H9 (cell line): ENCODE measurements around the gene NAA20. TPM values are rescaled to one million over a fixed set of nuclear protein-coding genes. Genes with fewer than 3 reads are reported as not detected.

Source experiments
- DNase-seq: peaks from one replicate; pipeline ENCODE4 v3.0.0-alpha.2; 2017
- H2AFZ ChIP-seq: one replicate; pipeline ENCODE4 v1.6.1; 2013; ENCODE audit warnings: mild to moderate bottlenecking, low read length, control low read depth, moderate library complexity
- H2AK5ac ChIP-seq: 2 replicates; pipeline ENCODE4 v1.6.1; 2013; ENCODE audit warnings: low read length, control low read depth, mixed read lengths; ENCODE audit not compliant: insufficient read length
- H2BK120ac ChIP-seq: one replicate; pipeline ENCODE4 v1.6.1; 2013; ENCODE audit warnings: low read depth, mild to moderate bottlenecking, low read length, control low read depth, inconsistent platforms; ENCODE audit not compliant: poor library complexity, severe bottlenecking
- H2BK12ac ChIP-seq: 2 replicates; pipeline ENCODE4 v1.6.1; 2013; ENCODE audit warnings: low read length, control low read depth, mixed read lengths, low read depth; ENCODE audit not compliant: insufficient read length
- H2BK15ac ChIP-seq: 2 replicates; pipeline ENCODE4 v1.6.1; 2013; ENCODE audit warnings: low read depth, low read length, control low read depth
- H2BK20ac ChIP-seq: one replicate; pipeline ENCODE4 v1.6.1; 2013; ENCODE audit warnings: low read depth, mild to moderate bottlenecking, low read length, control low read depth, inconsistent platforms; ENCODE audit not compliant: poor library complexity, severe bottlenecking
- H2BK5ac ChIP-seq: 2 replicates; pipeline ENCODE4 v1.6.1; 2013; ENCODE audit warnings: low read length, control low read depth, mixed read lengths; ENCODE audit not compliant: insufficient read length
- H3K14ac ChIP-seq: 2 replicates; pipeline ENCODE4 v1.6.1; 2013; ENCODE audit warnings: low read length, control low read depth; ENCODE audit not compliant: insufficient read depth
- H3K18ac ChIP-seq: 2 replicates; pipeline ENCODE4 v1.6.1; 2013; ENCODE audit warnings: low read depth, mild to moderate bottlenecking, mixed read lengths, low read length, control low read depth; ENCODE audit not compliant: insufficient read length
- H3K23ac ChIP-seq: 2 replicates; pipeline ENCODE4 v1.6.1; 2013; ENCODE audit warnings: low read length, control low read depth, mixed read lengths, low read depth; ENCODE audit not compliant: insufficient read length
- H3K23me2 ChIP-seq: 2 replicates; pipeline ENCODE4 v1.6.1; 2013; ENCODE audit warnings: low read depth, mild to moderate bottlenecking, mixed read lengths, low read length, control low read depth; ENCODE audit not compliant: insufficient read length, poor library complexity, severe bottlenecking
- H3K27ac ChIP-seq: 2 replicates; pipeline ENCODE4 v1.5.1; 2013; ENCODE audit warnings: low read length, control low read depth, mixed read lengths, low read depth; ENCODE audit not compliant: insufficient read length
- H3K27me3 ChIP-seq: 2 replicates; pipeline ENCODE4 v1.6.1; 2013; ENCODE audit warnings: low read length, control low read depth, inconsistent platforms; ENCODE audit not compliant: insufficient read depth
- H3K4ac ChIP-seq: 2 replicates; pipeline ENCODE4 v1.6.1; 2013; ENCODE audit warnings: low read depth, mild to moderate bottlenecking, control low read depth, inconsistent platforms, low read length, moderate library complexity
- H3K4me1 ChIP-seq: 2 replicates; pipeline ENCODE4 v1.6.1; 2013; ENCODE audit warnings: low read length, control low read depth, inconsistent platforms; ENCODE audit not compliant: insufficient read depth
- H3K4me2 ChIP-seq: 2 replicates; pipeline ENCODE4 v1.6.1; 2013; ENCODE audit warnings: low read length, control low read depth, mixed read lengths; ENCODE audit not compliant: insufficient read length, insufficient read depth
- H3K56ac ChIP-seq: 2 replicates; pipeline ENCODE4 v1.6.1; 2013; ENCODE audit warnings: low read depth, mild to moderate bottlenecking, mixed read lengths, low read length, control low read depth; ENCODE audit not compliant: insufficient read length
- H3K79me1 ChIP-seq: 2 replicates; pipeline ENCODE4 v1.6.1; 2013; ENCODE audit warnings: low read depth, mild to moderate bottlenecking, moderate library complexity, low read length, control low read depth, inconsistent platforms; ENCODE audit not compliant: insufficient read depth, poor library complexity, severe bottlenecking
- H3K79me2 ChIP-seq: 2 replicates; pipeline ENCODE4 v1.6.1; 2013; ENCODE audit warnings: low read length, control low read depth, inconsistent platforms; ENCODE audit not compliant: insufficient read depth
- H3K9ac ChIP-seq: 2 replicates; pipeline ENCODE4 v1.6.1; 2013; ENCODE audit warnings: low read length, control low read depth, mixed read lengths; ENCODE audit not compliant: insufficient read length; ENCODE audit errors: extremely low read depth
- H3K9me3 ChIP-seq: one replicate; pipeline ENCODE4 v1.6.1; 2013; ENCODE audit warnings: low read depth, low read length, inconsistent platforms; ENCODE audit not compliant: control insufficient read depth
- H3T11ph ChIP-seq: one replicate; pipeline ENCODE4 v1.6.1; 2013; ENCODE audit warnings: mild to moderate bottlenecking, low read length, control low read depth, inconsistent platforms
- H4K20me1 ChIP-seq: one replicate; pipeline ENCODE4 v1.6.1; 2013; ENCODE audit not compliant: control insufficient read depth, insufficient read length, insufficient read depth
- H4K5ac ChIP-seq: 2 replicates; pipeline ENCODE4 v1.6.1; 2013; ENCODE audit warnings: low read depth, mild to moderate bottlenecking, mixed read lengths, low read length, control low read depth; ENCODE audit not compliant: insufficient read length
- H4K8ac ChIP-seq: replicated peaks from 2 replicates; pipeline ENCODE4 v1.6.1; 2013; ENCODE audit warnings: low read length, control low read depth, mixed read lengths, low read depth; ENCODE audit not compliant: insufficient read length
- H4K91ac ChIP-seq: 2 replicates; pipeline ENCODE4 v1.6.1; 2013; ENCODE audit warnings: low read depth, mild to moderate bottlenecking, moderate library complexity, mixed read lengths, low read length, control low read depth; ENCODE audit not compliant: insufficient read length
- H3K27ac Mint-ChIP-seq, 3 experiments: 2 replicates in 2 of 3; 3 replicates in 1 of 3; pipeline ENCODE4 v1.8.0; 2020 to 2021; ENCODE audit warnings: mixed read lengths in 3 of 3, mild to moderate bottlenecking in 1 of 3, moderate library complexity in 1 of 3
- H3K27me3 Mint-ChIP-seq: 2 replicates; pipeline ENCODE4 v1.8.0; 2021; ENCODE audit warnings: low read depth, mild to moderate bottlenecking, moderate library complexity, mixed read lengths
- H3K36me3 Mint-ChIP-seq, 3 experiments: 2 replicates in 2 of 3; 3 replicates in 1 of 3; pipeline ENCODE4 v1.8.0; 2020 to 2021; ENCODE audit warnings: low read depth in 3 of 3, mixed read lengths in 3 of 3; ENCODE audit not compliant: insufficient read depth in 1 of 3
- H3K4me1 Mint-ChIP-seq, 2 experiments: 2 replicates each; pipeline ENCODE4 v1.8.0; 2020; ENCODE audit warnings: mixed read lengths in 2 of 2
- H3K4me3 Mint-ChIP-seq, 2 experiments: 2 replicates in 1 of 2; 3 replicates in 1 of 2; pipeline ENCODE4 v1.8.0; 2020 to 2021; ENCODE audit warnings: mild to moderate bottlenecking in 2 of 2, mixed read lengths in 2 of 2, moderate library complexity in 1 of 2
- H3K9me3 Mint-ChIP-seq, 2 experiments: 2 replicates in 1 of 2; 3 replicates in 1 of 2; pipeline ENCODE4 v1.8.0; 2020; ENCODE audit warnings: mild to moderate bottlenecking in 2 of 2, mixed read lengths in 2 of 2, moderate library complexity in 1 of 2
- WGBS: extraction: QIAGEN DNeasy Blood & Tissue Kit; methylation state at CpG from one replicate; pipeline ENCODE4 v1.1.7; 2013; ENCODE audit warnings: missing lambda C conversion rate, low lambda C conversion rate, mixed read lengths; ENCODE audit not compliant: insufficient read length; ENCODE audit errors: extremely low coverage; 5-methylcytosine and 5-hydroxymethylcytosine counted together
- long read RNA-seq: library from polyadenylated mRNA; unstranded; transcript quantifications from one replicate; pipeline ENCODE4 v2.0.0, GENCODE V29; 2020
- total RNA-seq: library from RNA; stranded (reverse); gene quantifications from 2 replicates; pipeline ENCODE4 v1.2.1, GENCODE V29; 2021
- TF ChIP-seq, protein P1 (sequence below): fragments of 200-600 bp; sonication (generic); conservative IDR thresholded peaks from 3 replicates; pipeline ENCODE4 v1.8.0; 2021; ENCODE audit warnings: antibody characterized with exemption, mild to moderate bottlenecking

Gene NAA20, protein sequence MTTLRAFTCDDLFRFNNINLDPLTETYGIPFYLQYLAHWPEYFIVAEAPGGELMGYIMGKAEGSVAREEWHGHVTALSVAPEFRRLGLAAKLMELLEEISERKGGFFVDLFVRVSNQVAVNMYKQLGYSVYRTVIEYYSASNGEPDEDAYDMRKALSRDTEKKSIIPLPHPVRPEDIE
- total RNA-seq, result 46.4 and 48.1 TPM in 2 replicates
- long read RNA-seq, transcript NAA20-202 (6 exons, 1,260 nt), result major isoform, 103 of 111 reads
- long read RNA-seq, partial matches to known transcripts, result 1 of 111 reads
- long read RNA-seq, other reads (novel, unspliced or antisense), result 3 of 111 reads

DNA sequence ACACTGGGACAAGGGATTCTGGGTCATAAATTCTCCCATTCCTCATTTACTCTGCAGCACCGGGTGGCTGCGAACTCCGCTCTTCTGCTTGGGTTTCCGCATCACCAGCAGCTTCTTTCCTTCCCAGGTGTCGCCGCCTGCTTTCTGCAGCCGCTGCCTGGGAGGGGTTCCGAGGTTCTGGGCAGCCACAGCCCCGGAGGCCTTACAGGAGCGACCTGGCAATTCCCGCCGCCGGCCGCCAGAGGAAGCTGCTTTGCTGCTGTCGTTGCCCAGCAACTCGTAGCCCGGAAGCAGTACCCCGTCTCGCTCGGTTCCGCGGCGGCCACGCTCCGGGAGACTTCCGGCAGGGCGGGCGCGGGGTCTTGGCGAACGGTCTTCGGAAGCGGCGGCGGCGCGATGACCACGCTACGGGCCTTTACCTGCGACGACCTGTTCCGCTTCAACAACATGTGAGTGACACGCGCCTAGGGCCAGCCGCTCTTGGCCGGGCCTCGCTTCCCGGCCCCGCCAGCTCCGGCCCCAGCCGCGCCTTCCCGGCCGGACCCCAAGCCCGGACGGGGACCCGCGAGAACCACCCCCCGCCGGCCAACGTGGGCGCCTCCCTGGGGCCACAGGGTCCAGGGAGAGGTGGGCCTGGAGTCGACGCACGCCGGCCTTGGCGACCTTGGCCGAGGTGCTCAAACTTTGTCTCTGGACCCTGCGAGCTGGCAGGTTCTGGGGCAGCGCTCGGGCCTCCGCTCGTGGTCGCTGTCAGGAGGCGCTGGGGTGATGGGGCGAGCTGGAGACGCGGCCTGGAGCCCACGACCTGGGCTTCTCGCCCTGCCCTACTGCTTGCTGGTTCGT is at the start of gene NAA20:
NAA20 (plus strand) TSS at position 362 of the 843 bp plus-strand sequence; CDS start at position 397, 35 bp downstream.
- Histone ChIP-seq H3K56ac (no peak within 1 kb of the TSS), H4K8ac (no peak within 1 kb of the TSS), H3K79me2 (peaks cover 11% of the 10 kb centered on the region; the same call in 1 of the 2 replicates), H3K4ac (no peak within 1 kb of the TSS), H3K14ac (peak within 1 kb of the TSS; percentile 54; the same call in 1 of the 2 replicates), H2BK20ac (no peak within 1 kb of the TSS), H2AFZ (no peak within 1 kb of the TSS), H3K18ac (peak within 1 kb of the TSS; percentile 6), H2BK120ac (no peak within 1 kb of the TSS), H3K9me3 (no peaks in the 10 kb centered on the region), H3K23ac (no peak within 1 kb of the TSS), H3K27ac (no peak within 1 kb of the TSS), H2AK5ac (no peak within 1 kb of the TSS), H3K4me2 (peak within 1 kb of the TSS; percentile 44), H3T11ph (no peak within 1 kb of the TSS), H4K91ac (no peak within 1 kb of the TSS), H3K4me1 (peaks cover 2% of the 10 kb centered on the region; the same call in 1 of the 2 replicates), H4K5ac (no peak within 1 kb of the TSS), H2BK12ac (no peak within 1 kb of the TSS), H2BK5ac (no peak within 1 kb of the TSS), H3K79me1 (peaks cover 6% of the 10 kb centered on the region), H3K9ac (peak within 1 kb of the TSS; percentile 39), H3K27me3 (no peaks in the 10 kb centered on the region), H2BK15ac (no peak within 1 kb of the TSS), H4K20me1 (no peaks in the 10 kb centered on the region), H3K23me2 (no peaks in the 10 kb centered on the region)
- TF ChIP-seq, protein P1, sequence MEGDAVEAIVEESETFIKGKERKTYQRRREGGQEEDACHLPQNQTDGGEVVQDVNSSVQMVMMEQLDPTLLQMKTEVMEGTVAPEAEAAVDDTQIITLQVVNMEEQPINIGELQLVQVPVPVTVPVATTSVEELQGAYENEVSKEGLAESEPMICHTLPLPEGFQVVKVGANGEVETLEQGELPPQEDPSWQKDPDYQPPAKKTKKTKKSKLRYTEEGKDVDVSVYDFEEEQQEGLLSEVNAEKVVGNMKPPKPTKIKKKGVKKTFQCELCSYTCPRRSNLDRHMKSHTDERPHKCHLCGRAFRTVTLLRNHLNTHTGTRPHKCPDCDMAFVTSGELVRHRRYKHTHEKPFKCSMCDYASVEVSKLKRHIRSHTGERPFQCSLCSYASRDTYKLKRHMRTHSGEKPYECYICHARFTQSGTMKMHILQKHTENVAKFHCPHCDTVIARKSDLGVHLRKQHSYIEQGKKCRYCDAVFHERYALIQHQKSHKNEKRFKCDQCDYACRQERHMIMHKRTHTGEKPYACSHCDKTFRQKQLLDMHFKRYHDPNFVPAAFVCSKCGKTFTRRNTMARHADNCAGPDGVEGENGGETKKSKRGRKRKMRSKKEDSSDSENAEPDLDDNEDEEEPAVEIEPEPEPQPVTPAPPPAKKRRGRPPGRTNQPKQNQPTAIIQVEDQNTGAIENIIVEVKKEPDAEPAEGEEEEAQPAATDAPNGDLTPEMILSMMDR, result peak; percentile 71
- WGBS, result no CpG with 5 or more reads among the region's 81 CpGs
- Mint-ChIP-seq H3K27ac (peak within 1 kb of the TSS; percentile 77 to 96 (median 93); a peak in 4 of 7 replicates), H3K9me3 (no peaks in the 10 kb centered on the region), H3K4me3 (peak within 1 kb of the TSS; percentile 83 to 88), H3K4me1 (peaks cover 22 to 32% of the 10 kb centered on the region in 2 experiments), H3K27me3 (no peaks in the 10 kb centered on the region; the same call in 1 of the 2 replicates), H3K36me3 (peaks cover 0 to 8% (median 6%) of the 10 kb centered on the region in 3 experiments; a peak in 3 of 7 replicates)
- DNase-seq, result peak; percentile 98
